Right forelimb (tissue), 1 donor: ENCODE measurements around the gene DAB1.

Experiments used
- DNase-seq: peaks from one replicate; pipeline ENCODE4 v3.0.0-alpha.2; 2018

The DAB1 gene

DNA sequence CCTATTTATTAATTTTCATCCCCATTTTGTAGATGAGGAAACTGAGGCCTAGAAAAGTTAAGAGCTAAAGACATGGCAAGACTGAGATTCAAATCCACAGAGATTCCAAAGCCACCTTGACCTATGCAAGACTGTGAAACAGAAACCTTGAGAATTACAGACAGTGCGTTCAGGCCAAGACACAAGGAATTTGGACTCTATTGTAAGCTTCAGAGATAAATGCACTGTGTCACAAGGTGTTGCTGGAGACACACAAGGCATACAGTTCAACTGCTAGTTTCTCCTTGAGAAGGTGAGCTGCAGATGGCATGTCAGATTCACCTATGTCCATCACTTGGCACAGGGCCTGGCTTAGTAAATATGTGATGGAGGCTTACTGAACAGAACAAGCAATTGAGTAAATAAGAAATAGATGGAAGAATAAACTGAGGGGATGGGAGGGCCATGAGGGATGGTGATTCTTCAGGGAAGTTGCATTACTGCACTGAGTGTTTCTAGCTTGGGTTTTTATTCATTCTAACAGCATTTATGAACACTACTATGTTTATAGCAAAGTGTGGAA lies 215.0 kb downstream of the DAB1 start:
- DNase-seq: no peak

DNA sequence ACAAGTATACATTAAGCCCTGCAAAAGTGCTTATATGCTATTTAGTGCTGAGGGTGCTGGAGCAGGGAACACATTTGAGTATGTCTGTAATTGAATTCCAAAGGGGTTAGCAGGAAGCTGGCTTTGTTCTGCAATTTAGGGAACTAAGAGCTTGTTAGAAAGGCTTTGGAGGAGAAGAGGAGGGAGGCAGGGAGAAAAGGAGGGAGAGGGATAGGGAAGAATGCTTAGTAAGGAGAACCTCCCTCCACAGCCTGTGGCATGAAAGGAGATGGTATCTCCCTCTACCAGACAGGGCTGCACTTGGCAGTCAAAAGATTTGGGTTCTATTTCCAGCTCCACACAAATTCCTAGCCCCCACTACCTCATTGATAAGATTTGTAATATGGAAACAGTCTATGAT lies 217.8 kb downstream of the DAB1 start:
- no peak for DNase-seq

DNA sequence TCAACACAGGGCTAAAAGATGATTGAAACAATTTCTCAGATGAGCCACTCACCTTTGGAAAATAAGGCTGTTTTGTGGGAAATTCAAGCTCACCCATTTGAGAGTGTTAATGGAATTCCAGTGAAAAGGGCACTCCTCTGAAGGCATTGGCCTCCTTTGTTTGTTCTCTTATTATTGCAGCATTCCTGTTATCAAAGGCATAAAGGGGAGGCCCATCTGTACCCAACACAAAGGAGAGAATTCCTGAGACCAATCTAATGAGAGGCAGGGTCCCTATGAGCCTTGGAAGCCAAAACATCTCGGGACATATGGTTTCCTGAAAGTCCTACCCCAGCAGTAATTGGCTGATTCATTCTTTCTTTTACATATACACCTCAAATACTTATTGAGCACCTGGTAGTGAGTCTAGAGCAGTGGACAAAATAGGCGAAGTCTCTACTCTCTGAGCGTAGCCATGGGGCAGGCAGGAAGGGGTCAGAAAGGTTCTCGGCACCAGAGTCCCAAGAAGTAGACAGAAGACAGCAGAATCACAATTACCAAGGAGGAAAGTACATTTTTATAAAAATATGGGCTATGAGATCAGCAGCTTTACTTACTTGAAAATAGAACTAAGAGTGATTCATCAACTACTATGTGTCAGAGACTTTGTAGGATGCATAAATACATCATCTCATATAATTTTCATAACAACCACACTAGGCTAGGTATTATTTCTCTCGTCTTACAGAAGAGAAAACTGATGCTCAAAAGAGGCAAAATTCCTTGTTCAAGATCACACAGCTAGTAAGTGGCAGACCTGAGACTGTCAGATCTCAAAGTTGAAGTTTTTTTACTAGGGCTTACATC lies 218.7 kb downstream of the DAB1 start:
- no peak for DNase-seq

GRCh38 chr1:57204091-57204490 lies 219.8 kb downstream of the DAB1 start:
- DNase-seq: no peak

- DNase-seq: no peak
Measured at GRCh38 chr1:57202241-57202640, 221.6 kb downstream of the DAB1 start.

DNA sequence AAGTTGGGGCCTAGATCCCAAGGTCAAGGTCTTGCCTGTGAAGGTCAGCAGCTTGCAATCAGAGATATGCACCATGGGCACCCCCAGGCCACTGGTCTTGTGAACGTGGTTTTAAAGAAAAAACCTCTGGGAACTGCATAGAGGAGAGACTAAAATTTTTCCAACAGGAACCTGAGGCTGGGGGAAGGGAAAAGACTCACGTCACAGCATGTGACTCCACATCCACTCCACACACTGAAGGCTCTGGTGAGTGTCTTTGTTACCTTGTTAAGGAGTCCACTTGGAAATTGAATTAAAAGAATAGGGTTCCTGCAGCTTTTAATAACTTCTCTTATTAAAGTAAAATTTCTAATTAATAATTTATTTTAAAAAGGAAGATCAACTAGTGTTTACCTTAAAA lies 224.9 kb downstream of the DAB1 start:
- DNase-seq: no peak

DNA sequence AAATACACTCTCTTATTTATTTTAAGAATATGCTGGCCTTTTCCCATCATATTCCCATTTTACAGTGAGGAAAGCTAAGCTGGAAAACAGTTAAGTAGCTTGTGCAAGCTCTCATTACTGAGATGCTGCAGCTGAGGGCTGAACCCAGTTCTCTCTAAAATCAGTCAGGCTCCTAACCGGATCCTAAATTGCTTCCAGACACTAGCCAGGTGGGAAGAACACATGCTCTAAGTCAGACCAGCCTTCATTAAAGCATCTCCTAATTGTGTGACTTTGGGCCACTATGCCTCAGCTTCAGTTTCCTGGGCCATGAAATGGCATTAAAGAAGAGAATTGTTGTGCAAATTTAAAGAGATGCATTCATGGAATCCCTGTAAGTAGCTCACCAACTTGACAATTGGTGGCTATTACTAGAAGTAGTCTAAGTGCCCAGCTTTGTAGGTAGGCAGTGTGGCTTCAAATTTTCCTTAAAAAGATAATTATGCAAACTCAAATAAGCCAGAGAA lies 228.4 kb downstream of the DAB1 start:
- no peak for DNase-seq

DNA sequence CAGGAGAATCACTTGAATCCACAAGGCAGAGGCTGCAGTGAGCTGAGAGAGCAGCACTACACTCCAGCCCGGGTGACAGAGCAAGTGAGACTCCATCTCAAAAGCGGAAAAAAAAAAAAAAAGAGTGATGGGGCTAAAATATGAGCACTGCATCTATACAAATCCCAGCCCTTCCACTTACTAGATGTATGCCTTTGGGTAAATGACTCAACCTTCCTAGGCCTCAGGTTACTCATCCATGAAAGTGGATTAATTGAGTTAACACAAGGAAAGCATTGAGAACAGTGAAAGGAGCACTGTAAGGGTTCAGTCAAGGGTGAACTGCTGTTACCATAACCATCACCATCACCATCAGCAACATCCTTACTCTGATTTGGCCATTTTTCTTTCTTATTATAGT lies 231.6 kb downstream of the DAB1 start:
- no peak for DNase-seq

GRCh38 chr1:57190898-57191297 lies 233.0 kb downstream of the DAB1 start:
- DNase-seq: no peak

- DNase-seq: no peak
Measured at GRCh38 chr1:57188168-57188567, 235.7 kb downstream of the DAB1 start.

- DNase-seq: no peak
Measured at GRCh38 chr1:57186455-57186854, 237.4 kb downstream of the DAB1 start.

GRCh38 chr1:57179001-57179400 lies 244.9 kb downstream of the DAB1 start:
- DNase-seq: no peak

DNA sequence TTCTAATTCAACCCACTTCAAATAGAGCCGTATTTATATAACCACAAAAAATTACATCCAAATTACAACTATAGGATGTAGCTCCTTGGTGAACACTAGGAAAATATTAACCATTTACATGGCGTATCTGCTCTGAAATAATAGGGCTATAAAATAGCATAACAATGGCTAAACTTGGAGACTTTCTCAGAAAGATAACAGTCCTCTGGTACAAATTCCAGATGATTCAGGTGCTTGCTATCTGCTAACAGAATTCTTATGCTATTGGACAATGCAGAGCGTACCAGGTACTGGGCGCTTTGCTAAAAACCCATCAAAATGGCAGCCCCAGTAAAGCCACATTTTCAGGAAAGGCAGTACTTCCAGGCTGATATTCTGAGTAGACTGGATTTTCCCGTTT lies 248.4 kb downstream of the DAB1 start:
- DNase-seq: no peak

GRCh38 chr1:57172040-57172439 lies 251.8 kb downstream of the DAB1 start:
- no peak for DNase-seq

DNA sequence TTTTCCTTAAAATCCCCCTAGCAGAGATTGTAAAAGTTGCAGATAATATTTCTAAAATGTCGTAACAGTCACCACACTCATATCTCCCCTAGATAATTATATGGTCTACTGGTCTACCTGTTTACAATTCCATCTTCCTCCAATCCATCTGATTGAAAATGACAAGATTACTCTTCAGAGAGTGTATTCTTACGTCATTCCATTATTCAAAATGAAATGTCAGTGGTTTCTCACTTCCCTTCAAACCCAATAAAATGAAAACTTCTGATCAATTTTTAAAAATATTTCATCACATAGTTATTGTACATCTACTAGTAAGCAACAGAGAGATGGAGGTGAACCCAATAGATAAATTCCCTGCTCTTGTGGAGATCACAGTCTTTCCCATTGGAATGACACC lies 255.9 kb downstream of the DAB1 start:
- no peak for DNase-seq

- DNase-seq: no peak
Measured at GRCh38 chr1:57165546-57165945, 258.3 kb downstream of the DAB1 start.

- no peak for DNase-seq
Measured at GRCh38 chr1:57164584-57164983, 259.3 kb downstream of the DAB1 start.

- DNase-seq: no peak
Measured at GRCh38 chr1:57163789-57164188, 260.1 kb downstream of the DAB1 start.

DNA sequence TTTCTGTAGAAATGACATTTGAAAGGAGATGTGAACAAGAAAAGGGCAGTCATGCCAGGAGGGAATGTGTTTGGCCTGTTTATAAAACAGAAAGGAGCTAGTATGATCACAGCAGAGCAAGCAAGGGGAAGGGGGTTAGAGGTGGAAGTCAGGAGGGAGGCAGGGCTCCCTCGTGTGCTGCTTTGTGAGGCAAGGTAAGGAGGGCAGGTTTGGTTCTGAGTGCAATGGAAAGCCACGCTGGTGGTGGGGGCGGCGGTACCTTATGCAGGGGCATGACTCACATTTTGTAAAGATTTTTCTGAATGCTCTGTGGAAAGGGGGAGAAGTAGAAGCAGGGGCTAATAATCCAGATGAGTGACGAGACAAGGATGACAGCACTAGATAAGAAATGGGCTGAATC lies 260.5 kb downstream of the DAB1 start:
- DNase-seq: no peak

DNA sequence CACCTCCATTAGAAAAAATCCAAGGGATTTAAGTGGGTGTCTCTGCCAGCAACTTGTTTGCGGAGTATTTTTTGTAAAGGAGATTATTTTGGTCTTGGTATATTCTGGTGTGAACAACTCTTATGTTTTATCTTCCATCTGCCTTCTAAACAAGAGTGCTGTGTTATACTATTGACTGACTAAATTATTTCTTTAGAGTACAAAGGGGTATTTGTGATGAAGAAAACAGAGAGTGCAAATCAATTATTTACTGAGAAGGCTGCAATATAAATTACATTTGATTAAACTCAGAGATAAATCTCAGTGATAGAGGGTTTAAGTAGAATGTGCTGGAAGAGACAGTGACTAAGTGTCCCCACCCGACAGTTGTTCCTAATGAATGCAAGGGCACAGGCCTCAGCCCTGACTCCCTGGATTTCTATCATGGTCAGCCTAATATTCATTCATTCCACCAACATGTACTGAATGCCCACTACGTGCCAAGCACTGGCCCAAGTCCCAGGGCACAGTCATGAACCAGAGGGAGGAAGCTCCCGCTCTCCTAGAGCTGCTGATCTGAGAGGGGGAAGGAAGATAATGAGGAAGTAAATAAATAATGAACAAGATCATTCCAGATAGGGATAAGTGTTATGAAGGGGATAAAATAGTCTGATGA lies 261.1 kb downstream of the DAB1 start:
- no peak for DNase-seq

GRCh38 chr1:57160594-57160993 lies 263.3 kb downstream of the DAB1 start:
- DNase-seq: no peak

DNA sequence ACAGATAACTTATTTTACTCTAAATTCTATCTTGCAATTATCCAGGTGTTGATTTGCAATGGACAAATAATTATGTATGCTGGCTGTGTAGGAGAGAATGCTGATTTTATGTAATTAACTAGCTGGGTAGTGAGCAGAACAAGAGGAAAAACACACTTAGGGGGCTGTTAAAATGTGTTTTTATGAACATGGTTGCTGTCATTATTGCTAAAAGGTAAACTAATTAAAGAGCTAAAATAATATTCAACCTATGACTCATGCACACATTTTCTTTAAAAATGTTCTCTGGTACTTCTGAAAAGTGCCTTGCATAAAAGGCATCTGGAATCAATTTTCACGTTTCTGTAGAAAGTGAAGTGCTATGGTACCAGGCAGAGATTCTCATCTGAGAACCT lies 265.3 kb downstream of the DAB1 start:
- no peak for DNase-seq

DNA sequence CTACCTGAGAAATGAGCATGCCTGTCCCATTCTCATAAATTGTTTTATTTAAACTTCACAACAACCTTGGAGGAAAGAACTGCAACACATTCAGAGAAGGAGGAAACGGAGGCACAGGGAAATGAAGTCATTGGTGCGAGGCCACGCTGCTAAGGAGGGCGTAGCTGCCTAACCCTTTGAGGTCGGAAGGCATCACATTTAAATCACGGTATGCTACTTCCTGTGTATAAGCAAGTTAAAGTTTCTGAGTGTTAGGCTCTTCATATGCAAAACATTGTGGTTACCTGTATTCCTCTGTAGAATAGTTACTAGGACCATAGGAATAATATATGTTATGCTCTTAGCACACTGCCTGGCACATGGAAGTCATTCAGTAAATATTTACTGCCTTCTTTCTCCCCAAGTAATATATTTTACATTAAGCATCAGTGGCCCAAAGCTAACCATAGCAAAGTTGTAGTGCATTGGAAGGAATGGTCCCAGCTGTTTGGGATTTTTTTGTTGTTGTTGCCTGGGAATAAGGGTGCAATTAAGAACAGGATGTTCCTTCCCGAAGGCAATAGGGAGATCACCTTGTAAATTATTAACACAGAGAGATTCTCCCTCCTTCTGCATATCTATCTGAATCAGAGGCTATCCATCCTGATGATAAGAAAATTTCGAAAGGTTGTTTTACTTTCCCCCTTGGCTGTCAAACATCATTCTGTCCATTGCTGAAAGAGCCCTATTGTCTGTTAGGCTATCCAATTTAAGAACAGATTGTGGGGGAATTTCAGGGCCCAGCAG lies 265.8 kb downstream of the DAB1 start:
- DNase-seq: no peak
